GM18519 (cell line): ENCODE data around the gene FAM163A.
"Not testable (repeated sequence)": the region's sequence is repeated elsewhere in the genome, so short reads cannot be mapped to it uniquely, and the experiment has no call there.

ENCODE experiments used
- ATAC-seq: cut with Tn5 transposase; IDR thresholded peaks from one replicate; pipeline ENCODE4 v1.9.1; 2021; ENCODE audit warnings: mild to moderate bottlenecking, moderate library complexity; ENCODE audit not compliant: unreplicated experiment, low FRiP score

Gene FAM163A

GRCh38 chr1:179742717-179743678 lies at the start of gene FAM163A:
TSS of gene FAM163A (plus strand) at chr1:179743291. CDS start at chr1:179813098, 69,807 bp downstream.
- ATAC-seq = no peak

GRCh38 chr1:179694530-179694929 lies 48.6 kb upstream of the FAM163A start:
- ATAC-seq = not testable (repeated sequence)

GRCh38 chr1:179702946-179703539 lies 40.0 kb upstream of the FAM163A start:
- ATAC-seq = no peak

GRCh38 chr1:179706339-179706941 lies 36.7 kb upstream of the FAM163A start:
- ATAC-seq = no peak

GRCh38 chr1:179707406-179707805 lies 35.7 kb upstream of the FAM163A start:
- no peak for ATAC-seq

- no peak for ATAC-seq
Observed at GRCh38 chr1:179708434-179709195, 34.5 kb upstream of the FAM163A start.

GRCh38 chr1:179709841-179710329 lies 33.2 kb upstream of the FAM163A start:
- ATAC-seq = peak; percentile 82

- ATAC-seq = no peak
Observed at GRCh38 chr1:179714159-179714558, 28.9 kb upstream of the FAM163A start.

GRCh38 chr1:179714623-179715022 lies 28.5 kb upstream of the FAM163A start:
- no peak for ATAC-seq

- no peak for ATAC-seq
Observed at GRCh38 chr1:179719272-179719671, 23.8 kb upstream of the FAM163A start.

- ATAC-seq = no peak
Observed at GRCh38 chr1:179728271-179728670, 14.8 kb upstream of the FAM163A start.

GRCh38 chr1:179729881-179730280 lies 13.2 kb upstream of the FAM163A start:
- no peak for ATAC-seq

- ATAC-seq = no peak
Observed at GRCh38 chr1:179731643-179732042, 11.4 kb upstream of the FAM163A start.

- ATAC-seq = no peak
Observed at GRCh38 chr1:179742291-179742690, 800 bp upstream of the FAM163A start.

GRCh38 chr1:179743679-179744400 lies 749 bp downstream of the FAM163A start:
- no peak for ATAC-seq

- no peak for ATAC-seq
Observed at GRCh38 chr1:179744401-179745130, 1.5 kb downstream of the FAM163A start.

GRCh38 chr1:179745131-179745611 lies 2.1 kb downstream of the FAM163A start:
- no peak for ATAC-seq

- ATAC-seq = no peak
Observed at GRCh38 chr1:179745743-179746142, 2.7 kb downstream of the FAM163A start.

GRCh38 chr1:179747611-179748010 lies 4.5 kb downstream of the FAM163A start:
- ATAC-seq = no peak
